ENCODE measurements around the gene KLHDC8B. TPM values are rescaled to one million over a fixed set of nuclear protein-coding genes. Genes with fewer than 3 reads are reported as not detected.

KLHDC8B gene
- total RNA-seq, 4 donors from 2014 or later = 78.6 to 190 (median 91.2) TPM

DNA sequence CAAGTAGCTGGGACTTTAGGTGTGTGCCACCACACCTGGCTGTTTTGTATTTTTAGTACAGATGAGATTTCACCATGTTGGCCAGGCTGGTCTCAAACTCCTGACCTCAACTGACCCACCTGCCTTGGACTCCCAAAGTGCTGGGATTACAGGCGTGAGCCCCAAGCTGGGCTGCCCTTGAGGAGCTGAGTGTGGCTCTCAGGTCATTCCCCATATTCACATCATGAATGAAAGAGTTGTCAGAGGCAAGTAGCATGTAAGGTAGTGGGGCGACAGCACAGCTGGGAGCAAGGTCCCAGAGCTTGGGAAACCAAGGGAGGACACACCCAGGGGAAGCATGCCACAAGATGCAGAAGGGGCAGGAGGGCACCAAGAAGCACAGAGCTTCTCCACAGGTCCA, 10.2 kb upstream of the KLHDC8B start:
- Histone ChIP-seq H3K4me3 (no peak overlapping the region), H3K27me3 (no peaks in the 10 kb centered on the region), H3K36me3 (peaks cover 13 to 36% (median 30%) of the 10 kb centered on the region in 4 donors), H3K4me1 (peaks cover 11 to 29% (median 22%) of the 10 kb centered on the region in 4 donors), H3K9me3 (no peaks in the 10 kb centered on the region), H3K27ac (replicated peaks in 1 of 4) (no peak overlapping the region)
- 67% methylated on average over 1 of the region's 2 CpGs for WGBS
- no peak for DNase-seq (ENCODE audit: extremely low spot score)
- TF ChIP-seq, protein P1, sequence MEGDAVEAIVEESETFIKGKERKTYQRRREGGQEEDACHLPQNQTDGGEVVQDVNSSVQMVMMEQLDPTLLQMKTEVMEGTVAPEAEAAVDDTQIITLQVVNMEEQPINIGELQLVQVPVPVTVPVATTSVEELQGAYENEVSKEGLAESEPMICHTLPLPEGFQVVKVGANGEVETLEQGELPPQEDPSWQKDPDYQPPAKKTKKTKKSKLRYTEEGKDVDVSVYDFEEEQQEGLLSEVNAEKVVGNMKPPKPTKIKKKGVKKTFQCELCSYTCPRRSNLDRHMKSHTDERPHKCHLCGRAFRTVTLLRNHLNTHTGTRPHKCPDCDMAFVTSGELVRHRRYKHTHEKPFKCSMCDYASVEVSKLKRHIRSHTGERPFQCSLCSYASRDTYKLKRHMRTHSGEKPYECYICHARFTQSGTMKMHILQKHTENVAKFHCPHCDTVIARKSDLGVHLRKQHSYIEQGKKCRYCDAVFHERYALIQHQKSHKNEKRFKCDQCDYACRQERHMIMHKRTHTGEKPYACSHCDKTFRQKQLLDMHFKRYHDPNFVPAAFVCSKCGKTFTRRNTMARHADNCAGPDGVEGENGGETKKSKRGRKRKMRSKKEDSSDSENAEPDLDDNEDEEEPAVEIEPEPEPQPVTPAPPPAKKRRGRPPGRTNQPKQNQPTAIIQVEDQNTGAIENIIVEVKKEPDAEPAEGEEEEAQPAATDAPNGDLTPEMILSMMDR (IDR thresholded peaks at IDR 0.05) = no peak
- TF ChIP-seq EP300 (IDR thresholded peaks at IDR 0.05) (no peak), POLR2AphosphoS5 (IDR thresholded peaks at IDR 0.05) (no peak), POLR2A (IDR thresholded peaks at IDR 0.05; ENCODE audit: low read depth) (no peak)
- intact Hi-C loops (cut with DNase I) = no loop called here

DNA sequence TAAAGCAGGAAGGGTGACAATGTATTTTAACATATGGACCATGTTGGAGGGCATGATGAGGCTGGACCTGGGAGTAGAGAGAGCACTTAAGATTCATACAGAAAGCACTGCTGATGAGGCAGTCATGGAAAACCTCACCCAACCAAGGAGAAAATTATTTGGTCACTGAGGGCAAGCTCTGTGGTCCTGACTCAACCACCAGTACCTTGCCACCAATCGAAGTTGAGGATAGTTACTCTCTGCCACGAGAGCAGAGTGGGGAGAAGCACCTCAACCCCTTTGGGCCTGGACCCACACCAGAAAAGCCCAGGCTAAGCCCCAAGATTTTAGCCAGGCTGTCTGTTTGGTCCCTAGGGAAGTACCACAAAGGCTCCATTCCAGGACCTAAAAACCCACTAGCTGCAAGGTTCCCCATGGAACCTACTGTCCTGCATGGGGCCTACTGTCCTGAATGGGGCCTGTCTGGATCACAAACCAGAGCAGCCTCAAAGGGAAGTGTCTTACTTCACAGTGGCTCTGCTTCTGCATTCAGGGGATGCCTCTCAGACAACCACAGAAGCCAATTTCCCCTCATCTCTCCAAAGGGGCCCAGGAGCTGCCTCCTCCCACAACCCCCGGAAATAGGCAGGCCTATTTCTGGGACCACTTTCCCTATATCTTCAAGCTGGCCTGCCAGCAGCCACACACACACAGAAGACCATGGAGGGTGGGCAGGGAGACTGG, 9.4 kb upstream of the KLHDC8B start:
- Histone ChIP-seq H3K36me3 (peaks cover 13 to 36% (median 30%) of the 10 kb centered on the region in 4 donors), H3K27ac (replicated peaks in 1 of 4) (no peak overlapping the region), H3K27me3 (no peaks in the 10 kb centered on the region), H3K9me3 (no peaks in the 10 kb centered on the region), H3K4me1 (peaks cover 18 to 37% (median 29%) of the 10 kb centered on the region in 4 donors), H3K4me3 (no peak overlapping the region)
- intact Hi-C loops (cut with DNase I) = no loop called here
- no peak for DNase-seq (ENCODE audit: extremely low spot score)
- no peak for TF ChIP-seq POLR2AphosphoS5 (IDR thresholded peaks at IDR 0.05)
- TF ChIP-seq EP300 (IDR thresholded peaks at IDR 0.05) = no peak
- TF ChIP-seq, protein P1 (IDR thresholded peaks at IDR 0.05) = no peak
- TF ChIP-seq POLR2A (IDR thresholded peaks at IDR 0.05; ENCODE audit: low read depth) = no peak
- WGBS = 67% methylated on average over 3 of the region's 3 CpGs

GRCh38 chr3:49162751-49163419, 8.5 kb upstream of the KLHDC8B start:
- peaks cover 18 to 38% (median 30%) of the 10 kb centered on the region in 4 donors for H3K4me1 ChIP-seq
- H3K27ac ChIP-seq (replicated peaks in 1 of 4) = no peak overlapping the region
- no peaks in the 10 kb centered on the region for H3K9me3 ChIP-seq
- TF ChIP-seq EP300 (IDR thresholded peaks at IDR 0.05) = no peak
- TF ChIP-seq POLR2AphosphoS5 (IDR thresholded peaks at IDR 0.05) = no peak
- TF ChIP-seq POLR2A (IDR thresholded peaks at IDR 0.05; ENCODE audit: low read depth) = no peak
- TF ChIP-seq, protein P1 (IDR thresholded peaks at IDR 0.05) = no peak
- H3K4me3 ChIP-seq = no peak overlapping the region
- H3K27me3 ChIP-seq = no peaks in the 10 kb centered on the region
- WGBS = 96% methylated on average over 10 of the region's 21 CpGs
- no peak for DNase-seq (ENCODE audit: extremely low spot score)
- peaks cover 13 to 36% (median 30%) of the 10 kb centered on the region in 4 donors for H3K36me3 ChIP-seq
- intact Hi-C loops (cut with DNase I) = no loop called here

DNA sequence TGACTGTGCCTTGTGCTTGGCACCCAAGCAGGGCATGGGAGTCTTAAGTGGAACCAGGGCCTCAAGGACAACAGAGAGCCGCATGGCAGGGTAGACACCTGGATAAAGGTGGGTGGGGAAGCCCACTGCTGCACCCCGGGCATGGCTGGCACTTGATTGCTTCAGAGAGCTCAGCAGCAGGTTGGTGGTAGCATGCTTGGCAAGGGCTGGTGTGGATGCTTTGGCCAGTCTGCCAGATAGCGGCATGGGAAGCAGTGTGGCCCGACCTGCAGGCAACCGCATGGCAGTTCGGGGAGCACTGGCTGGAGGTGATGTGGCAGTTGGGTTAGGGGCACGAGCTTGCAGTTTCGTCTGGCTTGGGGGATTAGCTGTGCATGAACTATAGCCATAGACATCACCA, 7.8 kb upstream of the KLHDC8B start:
- Histone ChIP-seq H3K36me3 (peaks cover 13 to 36% (median 30%) of the 10 kb centered on the region in 4 donors), H3K9me3 (no peaks in the 10 kb centered on the region), H3K4me3 (no peak overlapping the region), H3K4me1 (peaks cover 18 to 35% (median 30%) of the 10 kb centered on the region in 4 donors), H3K27ac (replicated peaks in 1 of 4) (no peak overlapping the region), H3K27me3 (no peaks in the 10 kb centered on the region)
- no peak for DNase-seq (ENCODE audit: extremely low spot score)
- WGBS = 91% methylated on average over 7 of the region's 8 CpGs
- TF ChIP-seq, protein P1 (IDR thresholded peaks at IDR 0.05) = no peak
- TF ChIP-seq POLR2A (IDR thresholded peaks at IDR 0.05; ENCODE audit: low read depth) (no peak), POLR2AphosphoS5 (IDR thresholded peaks at IDR 0.05) (no peak), EP300 (IDR thresholded peaks at IDR 0.05) (no peak)
- intact Hi-C loops (cut with DNase I) = no loop called here
